GM19438 (cell line): Measurements from ENCODE around the gene PTPRU.

ENCODE experiments used
- ATAC-seq: cut with Tn5 transposase; IDR thresholded peaks from one replicate; pipeline ENCODE4 v1.9.1; 2021; ENCODE audit warnings: low read depth; ENCODE audit not compliant: unreplicated experiment

Gene PTPRU

DNA sequence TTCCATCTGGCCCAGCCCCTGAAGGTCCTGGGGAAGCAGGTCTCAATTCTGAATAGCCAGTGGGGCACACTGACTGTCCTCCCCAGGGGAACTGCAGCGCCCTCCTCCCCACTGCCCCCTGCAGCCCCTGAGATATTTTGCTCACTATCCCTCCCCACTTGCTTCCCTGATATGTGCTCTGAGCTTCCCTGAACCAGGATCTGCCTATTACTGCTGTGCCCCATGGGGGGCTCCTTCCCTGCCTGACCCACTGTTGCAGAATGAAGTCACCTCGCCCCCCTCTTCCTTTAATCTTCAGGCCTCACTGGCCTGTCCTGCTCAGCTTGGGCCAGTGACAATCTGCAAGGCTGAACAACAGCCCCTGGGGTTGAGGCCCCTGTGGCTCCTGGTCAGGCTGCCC is 89.8 kb downstream of the PTPRU start:
- no peak for ATAC-seq

GRCh38 chr1:29327223-29327935 is 91.1 kb downstream of the PTPRU start:
- ATAC-seq, result no peak

- ATAC-seq, result no peak
Measured at GRCh38 chr1:29329022-29329775, 92.9 kb downstream of the PTPRU start.

DNA sequence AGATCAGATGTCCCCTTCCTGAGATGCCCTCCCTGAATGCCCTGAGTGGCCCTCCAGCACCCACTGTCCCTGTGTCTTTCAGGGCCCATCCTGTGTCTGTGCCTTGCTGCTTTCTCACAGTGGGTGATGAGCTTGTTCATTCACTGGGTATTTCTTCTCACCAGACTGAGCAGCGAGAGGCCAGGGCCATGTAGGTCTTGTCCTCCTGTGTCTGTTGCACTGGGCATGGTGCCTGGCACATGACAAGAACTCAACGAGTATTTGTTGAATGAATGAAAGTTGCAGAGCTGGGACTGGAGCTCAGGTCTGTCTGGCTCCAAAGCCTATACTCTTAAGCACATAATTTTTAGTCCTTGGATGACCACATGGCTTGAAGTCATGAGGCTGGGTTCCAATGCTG is 93.8 kb downstream of the PTPRU start:
- ATAC-seq, result no peak

DNA sequence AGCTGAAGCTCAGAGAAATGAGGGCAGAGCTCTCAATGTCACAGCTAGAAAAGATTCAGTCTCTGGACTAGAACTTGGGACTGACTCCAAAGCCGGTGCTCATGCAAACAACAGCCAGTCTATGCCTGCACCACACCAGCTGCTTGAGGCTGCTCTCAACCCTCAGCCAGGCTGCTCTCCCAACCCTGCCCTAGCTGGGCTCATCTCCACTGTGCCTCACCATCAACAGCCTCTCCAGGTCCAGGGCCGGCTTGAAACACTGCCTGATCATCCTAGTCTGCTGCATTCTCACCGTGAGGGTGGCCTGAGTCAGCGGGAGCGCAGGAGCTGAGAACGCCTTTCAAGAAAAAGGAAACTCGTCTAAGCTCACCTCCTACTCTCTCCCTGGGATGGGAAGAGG is 94.5 kb downstream of the PTPRU start:
- ATAC-seq, result no peak

- no peak for ATAC-seq
Measured at GRCh38 chr1:29331309-29331708, 95.0 kb downstream of the PTPRU start.

DNA sequence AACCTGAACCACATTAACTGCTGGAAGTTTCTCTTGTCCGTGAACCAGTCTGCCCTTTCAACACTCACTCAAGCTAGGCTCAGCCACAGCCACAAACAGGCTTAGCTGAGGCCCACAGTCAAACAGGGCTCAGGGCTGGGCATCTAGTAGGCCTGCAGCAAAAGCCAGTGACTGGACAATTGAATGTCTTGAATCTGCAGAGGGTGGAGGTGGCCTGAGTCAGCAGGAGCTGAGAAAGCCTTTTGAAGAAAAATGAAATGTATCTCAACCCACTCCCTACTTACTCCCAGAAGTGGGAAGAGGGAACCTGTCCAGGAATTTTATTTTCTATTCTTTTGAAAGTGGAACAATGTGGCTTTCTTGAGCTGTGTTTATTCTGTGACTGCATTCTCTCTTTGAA is 95.4 kb downstream of the PTPRU start:
- ATAC-seq, result no peak

DNA sequence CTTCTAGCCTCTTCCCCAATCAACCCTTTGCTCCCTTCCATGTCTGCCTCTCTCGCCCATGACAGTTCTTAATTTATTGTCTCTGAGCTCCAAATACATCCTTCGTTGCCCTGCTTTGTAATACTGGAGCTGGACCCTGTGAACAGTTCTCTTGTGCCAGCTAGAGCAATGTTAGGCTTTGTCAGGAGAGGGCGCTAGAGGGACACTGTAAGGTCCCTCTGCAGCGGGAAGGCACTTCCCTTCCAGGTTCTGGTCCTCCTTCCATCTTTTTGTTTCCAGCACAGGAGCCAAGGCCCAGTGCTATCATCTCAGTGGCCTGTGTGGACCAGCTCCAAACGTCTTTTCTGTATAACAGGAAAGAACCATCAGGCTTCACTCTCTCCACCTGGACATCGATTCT is 95.9 kb downstream of the PTPRU start:
- no peak for ATAC-seq

DNA sequence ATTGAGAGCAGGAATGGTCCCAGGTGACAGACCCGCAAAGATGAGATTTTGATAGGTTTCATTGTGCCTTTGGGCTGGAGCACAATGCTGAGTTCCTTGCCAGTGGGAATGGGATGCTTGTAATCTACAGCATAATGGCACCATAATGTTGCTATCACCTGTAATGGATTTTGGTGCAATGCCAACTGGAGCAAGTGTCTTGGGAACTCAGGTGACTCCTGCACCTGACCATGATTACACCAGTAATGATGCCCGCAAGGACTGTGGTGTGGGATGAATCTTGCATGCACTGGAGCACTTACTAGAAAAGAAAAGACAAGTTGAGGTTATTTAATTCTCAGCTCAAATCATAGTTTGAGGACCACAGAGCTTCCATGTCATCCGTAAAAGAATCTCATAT is 96.7 kb downstream of the PTPRU start:
- ATAC-seq, result no peak

DNA sequence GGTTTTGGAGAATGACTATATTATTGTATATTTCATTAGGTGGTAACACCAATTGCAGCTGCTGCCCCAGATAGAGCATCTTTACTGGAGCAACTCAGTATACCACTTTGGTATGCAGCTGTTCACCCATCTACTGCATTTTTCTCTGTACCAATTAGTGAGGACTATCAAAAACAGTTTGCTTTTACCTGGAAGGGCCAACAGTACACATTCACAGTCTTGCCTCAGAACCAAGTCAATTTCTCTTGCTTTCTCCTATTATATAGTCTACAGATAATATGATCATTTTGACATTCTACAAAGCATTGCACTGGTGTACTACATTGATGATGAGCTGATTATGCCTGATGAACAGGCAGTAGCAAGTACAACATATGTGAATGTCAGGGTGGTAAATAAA is 99.3 kb downstream of the PTPRU start:
- no peak for ATAC-seq

- no peak for ATAC-seq
Measured at GRCh38 chr1:29338908-29339575, 102.7 kb downstream of the PTPRU start.

DNA sequence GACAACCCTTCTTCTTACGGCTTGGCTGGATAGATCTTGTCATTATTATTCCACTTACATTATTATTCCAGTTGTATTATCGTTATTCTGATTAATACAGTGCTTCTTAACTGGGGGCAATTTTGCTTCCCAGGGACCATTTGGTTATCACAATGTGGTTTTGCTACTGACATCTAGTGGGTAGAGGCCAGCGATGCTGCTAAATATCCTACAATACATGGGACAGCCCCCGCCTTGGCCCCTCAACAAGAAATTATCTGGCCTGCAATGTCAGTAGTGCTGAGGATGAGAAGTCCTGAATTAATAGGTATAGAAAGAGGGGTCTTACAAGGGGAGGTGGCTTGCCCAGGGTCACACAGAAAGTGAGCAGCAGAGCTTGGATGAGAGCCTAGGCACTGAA is 105.6 kb downstream of the PTPRU start:
- ATAC-seq, result no peak

DNA sequence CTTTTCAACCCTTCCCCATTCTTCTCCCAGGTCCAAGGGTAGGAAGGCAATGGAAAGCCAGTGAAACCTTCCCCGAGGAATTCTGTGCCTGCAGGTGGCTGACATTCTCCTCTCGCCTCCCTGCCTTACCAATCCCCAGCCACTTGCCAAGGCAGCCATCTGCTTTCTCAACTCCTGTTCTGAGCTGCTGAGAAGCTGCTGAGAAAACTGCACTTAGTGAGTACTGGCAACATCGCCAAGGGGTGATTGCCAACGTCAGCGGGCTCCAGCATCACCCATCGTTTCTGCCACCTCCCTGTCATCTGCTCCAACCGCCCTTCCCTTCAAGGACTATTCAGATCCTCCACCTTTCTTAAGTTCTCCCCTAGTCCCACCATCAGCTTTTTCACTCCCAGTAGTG is 106.0 kb downstream of the PTPRU start:
- no peak for ATAC-seq

DNA sequence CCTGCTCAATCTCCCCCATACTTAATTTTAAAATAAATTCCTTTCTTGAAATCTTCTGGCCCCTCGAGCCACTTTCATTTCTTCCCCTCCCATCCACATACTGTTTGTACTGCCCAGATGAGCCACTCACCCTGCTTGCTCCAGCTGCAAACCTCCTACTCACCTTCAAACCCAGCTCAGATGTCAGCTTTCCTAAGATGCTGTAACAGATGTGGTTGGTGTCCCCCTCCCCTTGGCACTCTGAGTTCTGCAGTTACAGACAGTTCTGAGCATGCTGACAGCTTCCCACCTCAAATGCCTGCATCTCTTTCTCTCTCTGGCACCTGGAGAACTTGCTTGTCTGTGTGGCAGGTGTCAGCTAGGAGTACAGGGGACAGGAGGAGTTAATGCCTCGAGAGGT is 106.7 kb downstream of the PTPRU start:
- ATAC-seq, result no peak

DNA sequence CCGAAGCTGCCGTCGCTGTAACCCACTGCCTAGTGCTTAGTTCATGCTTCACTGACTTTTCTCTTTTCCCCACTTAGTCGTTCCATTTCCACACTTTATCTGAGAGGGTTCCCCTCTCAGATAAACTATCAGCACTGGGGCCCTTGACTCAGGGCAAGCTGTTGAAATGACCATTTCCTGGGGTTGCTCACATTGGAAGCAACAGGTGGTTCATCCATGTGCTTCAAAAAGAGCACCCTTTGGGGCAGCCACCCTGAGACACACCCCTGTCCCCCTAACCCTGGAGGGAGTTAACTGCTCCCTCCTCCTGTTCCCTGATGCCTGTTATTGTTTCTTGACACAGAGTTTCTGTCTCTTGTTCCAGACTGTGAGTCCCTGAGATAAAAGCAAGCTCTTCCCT is 107.2 kb downstream of the PTPRU start:
- ATAC-seq, result no peak

DNA sequence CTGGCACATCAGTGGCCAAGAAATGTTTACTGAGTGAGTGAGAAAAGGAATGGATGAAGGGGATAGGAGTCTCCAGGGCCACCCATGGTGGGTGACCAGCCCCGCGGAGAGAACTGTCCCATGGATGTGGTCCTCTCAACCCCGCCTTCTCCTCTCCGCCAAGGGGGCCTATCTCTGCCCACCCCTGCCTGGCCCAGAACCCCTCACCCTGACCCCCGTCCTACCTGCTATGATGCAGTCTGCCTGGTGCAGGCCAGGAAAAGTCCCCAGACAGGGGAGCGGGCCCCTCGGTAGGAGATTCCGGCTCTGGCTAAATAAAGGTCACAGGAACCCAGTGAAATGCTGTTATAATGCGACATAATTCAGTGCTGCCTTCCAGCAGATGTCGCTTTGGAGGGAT is 107.6 kb downstream of the PTPRU start:
- ATAC-seq, result no peak

GRCh38 chr1:29344336-29344735 is 108.0 kb downstream of the PTPRU start:
- no peak for ATAC-seq

GRCh38 chr1:29346576-29346975 is 110.3 kb downstream of the PTPRU start:
- no peak for ATAC-seq

- ATAC-seq, result no peak
Measured at GRCh38 chr1:29349871-29350491, 113.7 kb downstream of the PTPRU start.

- ATAC-seq, result no peak
Measured at GRCh38 chr1:29352719-29353420, 116.5 kb downstream of the PTPRU start.
